ENCODE data around the gene C10orf71. TPM values are rescaled to one million over a fixed set of nuclear protein-coding genes. Genes with fewer than 3 reads are reported as not detected.

C10orf71 gene
- total and polyA plus RNA-seq, 3 donors from 2014 or later, result 0.08 to 0.79 (median 0.12) TPM

DNA sequence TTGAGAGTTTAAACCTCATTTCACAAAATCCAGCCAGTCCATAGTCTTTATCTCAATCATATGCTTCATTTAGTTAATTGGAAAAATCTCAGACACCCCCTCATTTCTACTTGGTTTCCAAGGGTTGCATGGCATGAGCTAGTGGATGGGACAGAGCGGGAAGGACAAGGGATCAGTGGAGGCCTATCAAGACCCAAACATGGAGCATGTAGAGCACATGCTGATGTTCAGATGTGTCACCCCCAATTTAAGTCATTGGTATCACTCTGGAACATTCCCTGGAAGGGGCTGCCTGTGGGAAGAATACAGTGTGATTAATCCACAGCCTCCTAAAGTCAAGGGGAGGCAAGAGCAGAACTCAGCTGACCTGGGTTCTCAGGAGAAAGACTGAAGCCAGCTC, 2.3 kb downstream of the C10orf71 start:
- 92 to 100% methylated on average over 1 of the region's 1 CpG for WGBS, 2 donors

DNA sequence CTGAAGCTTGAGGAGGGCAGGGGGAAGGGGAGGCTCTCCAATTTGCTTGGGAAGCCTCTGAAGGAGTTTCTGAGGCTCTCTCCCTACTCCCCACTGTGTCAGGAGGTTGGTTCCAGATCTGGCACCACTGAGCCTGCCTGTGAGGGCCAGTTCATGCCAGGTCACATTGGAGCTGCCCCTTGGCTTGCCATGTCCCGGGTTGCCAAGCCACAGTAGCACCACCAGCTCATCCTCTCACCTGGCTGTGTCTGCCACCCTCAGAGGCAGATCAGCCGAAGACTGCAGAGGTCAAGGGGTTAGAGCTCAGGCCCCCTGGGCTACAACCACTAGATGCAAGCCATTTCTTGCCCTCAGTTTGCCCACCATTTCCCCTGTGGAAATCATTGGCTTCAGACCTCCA, 3.1 kb downstream of the C10orf71 start:
- no peaks in the 10 kb centered on the region for H3K36me3 ChIP-seq (ENCODE audit: low read depth, missing control alignments)
- TF ChIP-seq, protein P1, sequence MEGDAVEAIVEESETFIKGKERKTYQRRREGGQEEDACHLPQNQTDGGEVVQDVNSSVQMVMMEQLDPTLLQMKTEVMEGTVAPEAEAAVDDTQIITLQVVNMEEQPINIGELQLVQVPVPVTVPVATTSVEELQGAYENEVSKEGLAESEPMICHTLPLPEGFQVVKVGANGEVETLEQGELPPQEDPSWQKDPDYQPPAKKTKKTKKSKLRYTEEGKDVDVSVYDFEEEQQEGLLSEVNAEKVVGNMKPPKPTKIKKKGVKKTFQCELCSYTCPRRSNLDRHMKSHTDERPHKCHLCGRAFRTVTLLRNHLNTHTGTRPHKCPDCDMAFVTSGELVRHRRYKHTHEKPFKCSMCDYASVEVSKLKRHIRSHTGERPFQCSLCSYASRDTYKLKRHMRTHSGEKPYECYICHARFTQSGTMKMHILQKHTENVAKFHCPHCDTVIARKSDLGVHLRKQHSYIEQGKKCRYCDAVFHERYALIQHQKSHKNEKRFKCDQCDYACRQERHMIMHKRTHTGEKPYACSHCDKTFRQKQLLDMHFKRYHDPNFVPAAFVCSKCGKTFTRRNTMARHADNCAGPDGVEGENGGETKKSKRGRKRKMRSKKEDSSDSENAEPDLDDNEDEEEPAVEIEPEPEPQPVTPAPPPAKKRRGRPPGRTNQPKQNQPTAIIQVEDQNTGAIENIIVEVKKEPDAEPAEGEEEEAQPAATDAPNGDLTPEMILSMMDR (IDR thresholded peaks at IDR 0.05), result no peak
- no peak for TF ChIP-seq POLR2A (IDR thresholded peaks at IDR 0.05)
- no peaks in the 10 kb centered on the region for H3K9me3 ChIP-seq
- 77 to 100% methylated on average over 1 to 2 of the region's 2 CpGs for WGBS, 2 donors
- intact Hi-C loops (cut with DNase I; ENCODE audit: low total_unique reads), result no loop called here
- H3K27me3 ChIP-seq, result no peaks in the 10 kb centered on the region
- no peak overlapping the region for H3K27ac ChIP-seq
- H3K4me1 ChIP-seq, result peaks cover 9% of the 10 kb centered on the region
- no peak for DNase-seq
- H3K4me3 ChIP-seq, result no peak overlapping the region

More for the DNA sequence above, 2.3 kb downstream of the C10orf71 start:
- no peak for TF ChIP-seq POLR2A (IDR thresholded peaks at IDR 0.05)
- TF ChIP-seq, protein P1 (IDR thresholded peaks at IDR 0.05), result no peak
- Histone ChIP-seq H3K4me1 (peaks cover 9% of the 10 kb centered on the region), H3K4me3 (no peak overlapping the region), H3K27ac (no peak overlapping the region), H3K36me3 (ENCODE audit: low read depth, missing control alignments) (no peaks in the 10 kb centered on the region), H3K9me3 (no peaks in the 10 kb centered on the region), H3K27me3 (no peaks in the 10 kb centered on the region)
- no peak for DNase-seq
- intact Hi-C loops (cut with DNase I; ENCODE audit: low total_unique reads), result no loop called here

DNA sequence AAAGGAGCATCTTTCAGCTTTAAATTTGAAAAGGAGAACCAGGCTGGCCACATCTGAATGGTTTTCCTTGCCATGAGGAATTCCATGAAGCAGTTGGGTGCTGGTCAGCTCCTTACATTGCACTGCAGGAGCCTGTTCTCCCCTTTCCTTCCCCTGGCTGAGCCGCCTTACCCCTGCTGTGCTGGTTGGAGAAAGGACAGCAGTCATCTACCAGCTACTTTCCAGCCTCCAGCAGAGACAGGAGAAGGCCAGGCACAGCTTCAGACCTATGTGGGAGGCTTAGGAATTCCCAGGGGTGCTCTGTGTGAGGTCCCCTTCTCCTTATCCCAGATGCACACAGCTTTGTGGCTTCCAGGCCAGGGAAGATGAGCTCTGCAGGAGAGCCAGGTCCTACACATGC, 4.7 kb downstream of the C10orf71 start:
- Histone ChIP-seq H3K27me3 (no peaks in the 10 kb centered on the region), H3K4me3 (no peak overlapping the region), H3K36me3 (ENCODE audit: low read depth, missing control alignments) (no peaks in the 10 kb centered on the region), H3K9me3 (no peaks in the 10 kb centered on the region), H3K4me1 (peaks cover 4% of the 10 kb centered on the region), H3K27ac (no peak overlapping the region)
- 67 to 80% methylated on average over 1 of the region's 1 CpG for WGBS, 2 donors
- intact Hi-C loops (cut with DNase I; ENCODE audit: low total_unique reads), result no loop called here
- no peak for DNase-seq
- TF ChIP-seq, protein P1 (IDR thresholded peaks at IDR 0.05), result no peak
- TF ChIP-seq POLR2A (IDR thresholded peaks at IDR 0.05), result no peak

DNA sequence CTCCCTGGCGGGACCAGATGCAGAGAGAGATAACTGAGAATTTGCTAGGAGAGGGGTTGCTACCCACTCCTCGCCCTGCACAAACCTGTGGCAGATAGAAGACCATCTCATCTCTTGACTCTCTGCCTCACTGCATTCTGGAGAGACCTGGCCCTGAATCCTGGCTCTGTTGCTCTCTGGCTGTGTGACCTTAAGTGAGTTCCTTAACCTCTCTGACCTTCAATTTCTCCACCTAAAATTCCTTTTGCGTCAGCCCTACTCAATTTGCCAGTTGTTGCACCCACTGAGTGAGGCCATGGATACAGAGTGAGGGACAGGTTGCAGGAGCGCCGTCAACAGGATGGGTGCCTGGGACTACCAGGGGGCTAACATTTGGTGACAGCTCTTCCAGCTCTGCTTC, 5.2 kb downstream of the C10orf71 start:
- no peaks in the 10 kb centered on the region for H3K9me3 ChIP-seq
- no peaks in the 10 kb centered on the region for H3K36me3 ChIP-seq (ENCODE audit: low read depth, missing control alignments)
- DNase-seq, result no peak
- WGBS, 2 donors, result 77 to 80% methylated on average over 5 of the region's 5 CpGs
- intact Hi-C loops (cut with DNase I; ENCODE audit: low total_unique reads), result no loop called here
- H3K27me3 ChIP-seq, result no peaks in the 10 kb centered on the region
- peaks cover 4% of the 10 kb centered on the region for H3K4me1 ChIP-seq
- TF ChIP-seq, protein P1 (IDR thresholded peaks at IDR 0.05), result no peak
- no peak for TF ChIP-seq POLR2A (IDR thresholded peaks at IDR 0.05)
- no peak overlapping the region for H3K4me3 ChIP-seq
- no peak overlapping the region for H3K27ac ChIP-seq

DNA sequence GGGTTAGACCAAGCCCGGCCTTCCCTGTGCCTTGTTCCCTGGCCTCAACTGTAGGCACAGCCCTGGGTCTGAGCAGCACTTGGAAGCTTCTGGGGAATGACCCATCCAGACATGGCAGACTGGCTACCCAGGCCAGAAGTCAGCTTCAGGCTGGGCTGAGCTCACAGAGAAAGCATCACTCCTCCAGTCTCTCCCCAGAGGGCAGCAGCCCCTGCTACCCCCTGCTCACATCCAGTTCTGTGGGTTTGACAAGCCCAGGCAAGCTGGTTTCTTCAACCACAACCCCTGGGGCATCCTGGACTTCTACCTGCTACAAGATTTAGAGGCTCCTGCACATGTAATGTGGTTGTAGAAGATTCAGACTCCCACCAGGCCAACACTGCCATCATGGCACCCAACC, 9.0 kb downstream of the C10orf71 start:
- H3K9me3 ChIP-seq, result no peaks in the 10 kb centered on the region
- intact Hi-C loops (cut with DNase I; ENCODE audit: low total_unique reads), result no loop called here
- TF ChIP-seq POLR2A (IDR thresholded peaks at IDR 0.05), result no peak
- TF ChIP-seq, protein P1 (IDR thresholded peaks at IDR 0.05), result no peak

More for the DNA sequence above, 9.0 kb downstream of the C10orf71 start:
- Histone ChIP-seq H3K4me1 (peaks cover 4% of the 10 kb centered on the region), H3K27me3 (no peaks in the 10 kb centered on the region), H3K27ac (no peak overlapping the region), H3K4me3 (no peak overlapping the region), H3K36me3 (ENCODE audit: low read depth, missing control alignments) (no peaks in the 10 kb centered on the region)
- no peak for DNase-seq
- WGBS, 2 donors, result 100% methylated on average over 1 of the region's 1 CpG

All from testis (tissue), 3 donors.